H9 (cell line): ENCODE results near the gene DYNC2LI1. TPM values are rescaled to one million over a fixed set of nuclear protein-coding genes. Genes with fewer than 3 reads are reported as not detected.

Experiments
- DNase-seq: peaks from one replicate; pipeline ENCODE4 v3.0.0-alpha.2; 2017
- H2AFZ ChIP-seq: one replicate; pipeline ENCODE4 v1.6.1; 2013; ENCODE audit warnings: mild to moderate bottlenecking, low read length, control low read depth, moderate library complexity
- H2AK5ac ChIP-seq: 2 replicates; pipeline ENCODE4 v1.6.1; 2013; ENCODE audit warnings: low read length, control low read depth, mixed read lengths; ENCODE audit not compliant: insufficient read length
- H2BK120ac ChIP-seq: one replicate; pipeline ENCODE4 v1.6.1; 2013; ENCODE audit warnings: low read depth, mild to moderate bottlenecking, low read length, control low read depth, inconsistent platforms; ENCODE audit not compliant: poor library complexity, severe bottlenecking
- H2BK12ac ChIP-seq: 2 replicates; pipeline ENCODE4 v1.6.1; 2013; ENCODE audit warnings: low read length, control low read depth, mixed read lengths, low read depth; ENCODE audit not compliant: insufficient read length
- H2BK15ac ChIP-seq: 2 replicates; pipeline ENCODE4 v1.6.1; 2013; ENCODE audit warnings: low read depth, low read length, control low read depth
- H2BK20ac ChIP-seq: one replicate; pipeline ENCODE4 v1.6.1; 2013; ENCODE audit warnings: low read depth, mild to moderate bottlenecking, low read length, control low read depth, inconsistent platforms; ENCODE audit not compliant: poor library complexity, severe bottlenecking
- H2BK5ac ChIP-seq: 2 replicates; pipeline ENCODE4 v1.6.1; 2013; ENCODE audit warnings: low read length, control low read depth, mixed read lengths; ENCODE audit not compliant: insufficient read length
- H3K14ac ChIP-seq: 2 replicates; pipeline ENCODE4 v1.6.1; 2013; ENCODE audit warnings: low read length, control low read depth; ENCODE audit not compliant: insufficient read depth
- H3K18ac ChIP-seq: 2 replicates; pipeline ENCODE4 v1.6.1; 2013; ENCODE audit warnings: low read depth, mild to moderate bottlenecking, mixed read lengths, low read length, control low read depth; ENCODE audit not compliant: insufficient read length
- H3K23ac ChIP-seq: 2 replicates; pipeline ENCODE4 v1.6.1; 2013; ENCODE audit warnings: low read length, control low read depth, mixed read lengths, low read depth; ENCODE audit not compliant: insufficient read length
- H3K23me2 ChIP-seq: 2 replicates; pipeline ENCODE4 v1.6.1; 2013; ENCODE audit warnings: low read depth, mild to moderate bottlenecking, mixed read lengths, low read length, control low read depth; ENCODE audit not compliant: insufficient read length, poor library complexity, severe bottlenecking
- H3K27ac ChIP-seq: 2 replicates; pipeline ENCODE4 v1.5.1; 2013; ENCODE audit warnings: low read length, control low read depth, mixed read lengths, low read depth; ENCODE audit not compliant: insufficient read length
- H3K27me3 ChIP-seq: 2 replicates; pipeline ENCODE4 v1.6.1; 2013; ENCODE audit warnings: low read length, control low read depth, inconsistent platforms; ENCODE audit not compliant: insufficient read depth
- H3K4ac ChIP-seq: 2 replicates; pipeline ENCODE4 v1.6.1; 2013; ENCODE audit warnings: low read depth, mild to moderate bottlenecking, control low read depth, inconsistent platforms, low read length, moderate library complexity
- H3K4me1 ChIP-seq: 2 replicates; pipeline ENCODE4 v1.6.1; 2013; ENCODE audit warnings: low read length, control low read depth, inconsistent platforms; ENCODE audit not compliant: insufficient read depth
- H3K4me2 ChIP-seq: 2 replicates; pipeline ENCODE4 v1.6.1; 2013; ENCODE audit warnings: low read length, control low read depth, mixed read lengths; ENCODE audit not compliant: insufficient read length, insufficient read depth
- H3K56ac ChIP-seq: 2 replicates; pipeline ENCODE4 v1.6.1; 2013; ENCODE audit warnings: low read depth, mild to moderate bottlenecking, mixed read lengths, low read length, control low read depth; ENCODE audit not compliant: insufficient read length
- H3K79me1 ChIP-seq: 2 replicates; pipeline ENCODE4 v1.6.1; 2013; ENCODE audit warnings: low read depth, mild to moderate bottlenecking, moderate library complexity, low read length, control low read depth, inconsistent platforms; ENCODE audit not compliant: insufficient read depth, poor library complexity, severe bottlenecking
- H3K79me2 ChIP-seq: 2 replicates; pipeline ENCODE4 v1.6.1; 2013; ENCODE audit warnings: low read length, control low read depth, inconsistent platforms; ENCODE audit not compliant: insufficient read depth
- H3K9ac ChIP-seq: 2 replicates; pipeline ENCODE4 v1.6.1; 2013; ENCODE audit warnings: low read length, control low read depth, mixed read lengths; ENCODE audit not compliant: insufficient read length; ENCODE audit errors: extremely low read depth
- H3K9me3 ChIP-seq: one replicate; pipeline ENCODE4 v1.6.1; 2013; ENCODE audit warnings: low read depth, low read length, inconsistent platforms; ENCODE audit not compliant: control insufficient read depth
- H3T11ph ChIP-seq: one replicate; pipeline ENCODE4 v1.6.1; 2013; ENCODE audit warnings: mild to moderate bottlenecking, low read length, control low read depth, inconsistent platforms
- H4K20me1 ChIP-seq: one replicate; pipeline ENCODE4 v1.6.1; 2013; ENCODE audit not compliant: control insufficient read depth, insufficient read length, insufficient read depth
- H4K5ac ChIP-seq: 2 replicates; pipeline ENCODE4 v1.6.1; 2013; ENCODE audit warnings: low read depth, mild to moderate bottlenecking, mixed read lengths, low read length, control low read depth; ENCODE audit not compliant: insufficient read length
- H4K8ac ChIP-seq: replicated peaks from 2 replicates; pipeline ENCODE4 v1.6.1; 2013; ENCODE audit warnings: low read length, control low read depth, mixed read lengths, low read depth; ENCODE audit not compliant: insufficient read length
- H4K91ac ChIP-seq: 2 replicates; pipeline ENCODE4 v1.6.1; 2013; ENCODE audit warnings: low read depth, mild to moderate bottlenecking, moderate library complexity, mixed read lengths, low read length, control low read depth; ENCODE audit not compliant: insufficient read length
- H3K27ac Mint-ChIP-seq, 3 experiments: 2 replicates in 2 of 3; 3 replicates in 1 of 3; pipeline ENCODE4 v1.8.0; 2020 to 2021; ENCODE audit warnings: mixed read lengths in 3 of 3, mild to moderate bottlenecking in 1 of 3, moderate library complexity in 1 of 3
- H3K27me3 Mint-ChIP-seq: 2 replicates; pipeline ENCODE4 v1.8.0; 2021; ENCODE audit warnings: low read depth, mild to moderate bottlenecking, moderate library complexity, mixed read lengths
- H3K36me3 Mint-ChIP-seq, 3 experiments: 2 replicates in 2 of 3; 3 replicates in 1 of 3; pipeline ENCODE4 v1.8.0; 2020 to 2021; ENCODE audit warnings: low read depth in 3 of 3, mixed read lengths in 3 of 3; ENCODE audit not compliant: insufficient read depth in 1 of 3
- H3K4me1 Mint-ChIP-seq, 2 experiments: 2 replicates each; pipeline ENCODE4 v1.8.0; 2020; ENCODE audit warnings: mixed read lengths in 2 of 2
- H3K4me3 Mint-ChIP-seq, 2 experiments: 2 replicates in 1 of 2; 3 replicates in 1 of 2; pipeline ENCODE4 v1.8.0; 2020 to 2021; ENCODE audit warnings: mild to moderate bottlenecking in 2 of 2, mixed read lengths in 2 of 2, moderate library complexity in 1 of 2
- H3K9me3 Mint-ChIP-seq, 2 experiments: 2 replicates in 1 of 2; 3 replicates in 1 of 2; pipeline ENCODE4 v1.8.0; 2020; ENCODE audit warnings: mild to moderate bottlenecking in 2 of 2, mixed read lengths in 2 of 2, moderate library complexity in 1 of 2
- WGBS: extraction: QIAGEN DNeasy Blood & Tissue Kit; methylation state at CpG from one replicate; pipeline ENCODE4 v1.1.7; 2013; ENCODE audit warnings: missing lambda C conversion rate, low lambda C conversion rate, mixed read lengths; ENCODE audit not compliant: insufficient read length; ENCODE audit errors: extremely low coverage; 5-methylcytosine and 5-hydroxymethylcytosine counted together
- total RNA-seq: library from RNA; stranded (reverse); gene quantifications from 2 replicates; pipeline ENCODE4 v1.2.1, GENCODE V29; 2021
- TF ChIP-seq, protein P1 (sequence below): fragments of 200-600 bp; sonication (generic); conservative IDR thresholded peaks from 3 replicates; pipeline ENCODE4 v1.8.0; 2021; ENCODE audit warnings: antibody characterized with exemption, mild to moderate bottlenecking

The DYNC2LI1 gene
- total RNA-seq, 1 experiment from 2014 or later = 8.5 TPM

DNA sequence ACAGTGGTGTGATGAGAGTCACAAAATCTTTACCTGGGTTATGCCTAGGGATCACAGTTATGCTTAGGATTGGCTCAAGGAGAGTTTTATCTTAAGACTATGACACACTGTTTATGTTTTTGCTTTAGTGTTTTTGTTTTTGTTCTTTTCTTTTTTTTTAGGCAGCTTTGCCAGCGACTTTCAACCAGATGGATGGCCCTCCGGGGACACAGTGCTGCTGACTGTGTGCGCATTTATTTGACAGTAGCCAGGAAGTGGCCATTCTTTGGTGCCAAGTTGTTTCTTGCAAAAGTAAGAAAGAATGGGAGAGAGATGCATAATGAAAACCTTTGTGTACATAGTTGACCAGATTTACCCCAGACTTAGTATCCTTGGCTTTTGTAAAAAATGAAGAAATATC, 15.1 kb upstream of the DYNC2LI1 start:
- Histone ChIP-seq H3K27me3 (no peaks in the 10 kb centered on the region), H2BK120ac (no peak overlapping the region), H3T11ph (no peak overlapping the region), H3K4ac (no peak overlapping the region), H3K18ac (no peak overlapping the region), H3K56ac (no peak overlapping the region), H3K23me2 (no peaks in the 10 kb centered on the region), H3K4me1 (no peaks in the 10 kb centered on the region), H2BK20ac (no peak overlapping the region), H4K5ac (no peak overlapping the region), H3K79me1 (no peaks in the 10 kb centered on the region), H3K14ac (no peak overlapping the region), H3K79me2 (no peaks in the 10 kb centered on the region), H2AFZ (no peak overlapping the region), H2BK15ac (no peak overlapping the region), H2BK5ac (no peak overlapping the region), H4K91ac (no peak overlapping the region), H3K9me3 (no peaks in the 10 kb centered on the region), H2AK5ac (no peak overlapping the region), H3K27ac (no peak overlapping the region), H3K4me2 (no peak overlapping the region), H4K20me1 (no peaks in the 10 kb centered on the region), H4K8ac (no peak overlapping the region), H3K9ac (no peak overlapping the region), H2BK12ac (no peak overlapping the region), H3K23ac (no peak overlapping the region)
- H3K4me1 Mint-ChIP-seq = peaks cover 5 to 9% of the 10 kb centered on the region in 2 experiments
- DNase-seq = no peak
- H3K4me3 Mint-ChIP-seq = no peak overlapping the region
- no peaks in the 10 kb centered on the region for H3K9me3 Mint-ChIP-seq
- H3K36me3 Mint-ChIP-seq = peaks cover 2 to 4% (median 2%) of the 10 kb centered on the region in 3 experiments; a peak in 3 of 7 replicates
- H3K27me3 Mint-ChIP-seq = no peaks in the 10 kb centered on the region
- peak overlapping the region in 2 of 3 experiments; percentile 23 to 44; a peak in 1 of 7 replicates for H3K27ac Mint-ChIP-seq
- TF ChIP-seq, protein P1, sequence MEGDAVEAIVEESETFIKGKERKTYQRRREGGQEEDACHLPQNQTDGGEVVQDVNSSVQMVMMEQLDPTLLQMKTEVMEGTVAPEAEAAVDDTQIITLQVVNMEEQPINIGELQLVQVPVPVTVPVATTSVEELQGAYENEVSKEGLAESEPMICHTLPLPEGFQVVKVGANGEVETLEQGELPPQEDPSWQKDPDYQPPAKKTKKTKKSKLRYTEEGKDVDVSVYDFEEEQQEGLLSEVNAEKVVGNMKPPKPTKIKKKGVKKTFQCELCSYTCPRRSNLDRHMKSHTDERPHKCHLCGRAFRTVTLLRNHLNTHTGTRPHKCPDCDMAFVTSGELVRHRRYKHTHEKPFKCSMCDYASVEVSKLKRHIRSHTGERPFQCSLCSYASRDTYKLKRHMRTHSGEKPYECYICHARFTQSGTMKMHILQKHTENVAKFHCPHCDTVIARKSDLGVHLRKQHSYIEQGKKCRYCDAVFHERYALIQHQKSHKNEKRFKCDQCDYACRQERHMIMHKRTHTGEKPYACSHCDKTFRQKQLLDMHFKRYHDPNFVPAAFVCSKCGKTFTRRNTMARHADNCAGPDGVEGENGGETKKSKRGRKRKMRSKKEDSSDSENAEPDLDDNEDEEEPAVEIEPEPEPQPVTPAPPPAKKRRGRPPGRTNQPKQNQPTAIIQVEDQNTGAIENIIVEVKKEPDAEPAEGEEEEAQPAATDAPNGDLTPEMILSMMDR = no peak
- no CpG with 5 or more reads among the region's 3 CpGs for WGBS
